T1000 (cell line): ENCODE results near the gene C2orf15.
A peak's percentile ranks its signal among the peaks of the same experiment; 100 is the strongest.
"Not testable (repeated sequence)": the region's sequence is repeated elsewhere in the genome, so short reads cannot be mapped to it uniquely, and the experiment has no call there.

Source experiments
- DNase-seq: peaks from one replicate; lab custom pipeline; 2025; ENCODE audit warnings: mixed read lengths; lab: John Stamatoyannopoulos, UW

C2orf15 gene

GRCh38 chr2:99141110-99142108 lies at the start of gene C2orf15:
Gene C2orf15, plus strand, starts transcription at chr2:99141707. Its CDS starts 8,852 bp downstream, at chr2:99150559.
- peak; percentile 81 for DNase-seq

GRCh38 chr2:99096728-99097127 lies 44.8 kb upstream of the C2orf15 start:
- DNase-seq, result no peak

GRCh38 chr2:99101697-99102096 lies 39.8 kb upstream of the C2orf15 start:
- DNase-seq, result no peak

- no peak for DNase-seq
These were observed 37.5 kb upstream of the C2orf15 start for GRCh38 chr2:99104006-99104405.

GRCh38 chr2:99106913-99107312 lies 34.6 kb upstream of the C2orf15 start:
- DNase-seq, result no peak

GRCh38 chr2:99111236-99111635 lies 30.3 kb upstream of the C2orf15 start:
- no peak for DNase-seq

GRCh38 chr2:99111945-99112344 lies 29.6 kb upstream of the C2orf15 start:
- DNase-seq, result no peak

- DNase-seq, result no peak
These were observed 28.9 kb upstream of the C2orf15 start for GRCh38 chr2:99112617-99113016.

- DNase-seq, result no peak
These were observed 13.5 kb upstream of the C2orf15 start for GRCh38 chr2:99127981-99128380.

GRCh38 chr2:99135044-99135556 lies 6.4 kb upstream of the C2orf15 start:
- DNase-seq, result not testable (repeated sequence)

- no peak for DNase-seq
These were observed 2.5 kb upstream of the C2orf15 start for GRCh38 chr2:99139003-99139402.

GRCh38 chr2:99140056-99140859 lies 1.2 kb upstream of the C2orf15 start:
- DNase-seq, result no peak

- DNase-seq, result no peak
These were observed 722 bp upstream of the C2orf15 start for GRCh38 chr2:99140860-99141109.

GRCh38 chr2:99150706-99151105 lies 9.2 kb downstream of the C2orf15 start:
- no peak for DNase-seq

- DNase-seq, result no peak
These were observed 10.8 kb downstream of the C2orf15 start for GRCh38 chr2:99152199-99152895.

GRCh38 chr2:99153921-99154604 lies 12.6 kb downstream of the C2orf15 start:
- DNase-seq, result no peak

- DNase-seq, result peak; percentile 76
These were observed 13.4 kb downstream of the C2orf15 start, which contains the start of the genes LIPT1 and TSGA10 for GRCh38 chr2:99154643-99155536. Gene LIPT1, plus strand, starts transcription at chr2:99154967. Its CDS starts 6,991 bp downstream, at chr2:99161958. Gene TSGA10, minus strand, starts transcription at chr2:99154942. Its CDS starts 45,503 bp downstream, at chr2:99109439.

GRCh38 chr2:99156891-99157290 lies 15.4 kb downstream of the C2orf15 start:
- DNase-seq, result no peak

GRCh38 chr2:99158599-99158998 lies 17.1 kb downstream of the C2orf15 start:
- DNase-seq, result no peak

- DNase-seq, result no peak
These were observed 18.1 kb downstream of the C2orf15 start for GRCh38 chr2:99159594-99159993.
